Fibroblast of villous mesenchyme (primary cell): Measurements from ENCODE around the gene LRRC4. TPM values are rescaled to one million over a fixed set of nuclear protein-coding genes. Genes with fewer than 3 reads are reported as not detected.

Experiments used
- DNase-seq: peaks from one replicate; pipeline ENCODE4 v3.0.0-alpha.2; 2010; ENCODE audit warnings: low read depth
- H3K4me3 ChIP-seq: 2 replicates; pipeline ENCODE4 v1.5.1; 2011; ENCODE audit warnings: low read depth, mild to moderate bottlenecking, low read length
- total RNA-seq: library from RNA; depleted of rRNA; stranded (reverse); fragments of >200 nt; gene quantifications from 2 replicates; pipeline ENCODE4 v1.2.3, GENCODE V29; 2012
- TF ChIP-seq, protein P1 (sequence below): IDR thresholded peaks from 2 replicates; pipeline ENCODE4 v1.5.1; 2012; ENCODE audit warnings: low read depth, mild to moderate bottlenecking, low read length; ENCODE audit not compliant: insufficient read depth

LRRC4 gene
- total RNA-seq, 1 donor = under 0.01 TPM

DNA sequence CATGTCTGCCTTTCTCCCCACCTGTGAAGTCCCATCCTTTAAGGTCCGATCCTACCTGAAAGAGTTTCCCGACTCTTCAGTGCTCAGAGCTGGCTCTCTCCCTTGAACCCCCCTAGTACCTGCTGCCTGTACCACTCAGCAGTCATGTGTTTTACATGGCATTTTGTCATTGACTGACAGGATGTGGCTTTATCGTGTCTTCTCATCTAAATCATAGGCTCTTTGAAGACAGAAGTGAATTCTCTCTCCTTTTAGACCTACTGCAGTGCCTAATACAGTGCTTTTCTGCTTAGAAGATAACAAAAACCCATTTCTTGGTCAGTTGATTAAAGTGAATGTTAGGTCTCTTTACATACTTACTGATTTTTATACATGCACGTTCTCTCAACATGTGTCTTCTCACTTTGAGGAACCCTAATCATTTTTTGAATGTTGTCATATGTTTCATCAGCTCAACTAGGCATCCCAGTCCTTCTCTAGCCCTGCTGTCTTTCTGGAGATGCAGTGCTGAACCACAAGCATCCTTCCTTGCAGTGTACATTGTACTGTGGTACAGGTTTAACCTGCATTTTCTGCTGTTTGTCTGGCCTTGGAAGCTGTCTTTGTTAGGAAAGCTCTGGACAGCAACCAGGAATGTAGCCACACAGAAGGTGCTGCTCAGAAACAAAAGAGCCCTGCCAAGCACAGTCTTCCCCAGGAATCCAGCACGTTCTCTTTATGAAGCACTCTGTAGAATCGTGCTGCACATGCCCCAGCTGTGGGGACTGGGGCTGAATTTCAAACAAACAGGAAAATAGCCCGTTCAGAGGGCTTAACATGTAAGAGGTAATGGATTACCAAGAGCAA lies 28.1 kb upstream of the LRRC4 start:
- TF ChIP-seq, protein P1, sequence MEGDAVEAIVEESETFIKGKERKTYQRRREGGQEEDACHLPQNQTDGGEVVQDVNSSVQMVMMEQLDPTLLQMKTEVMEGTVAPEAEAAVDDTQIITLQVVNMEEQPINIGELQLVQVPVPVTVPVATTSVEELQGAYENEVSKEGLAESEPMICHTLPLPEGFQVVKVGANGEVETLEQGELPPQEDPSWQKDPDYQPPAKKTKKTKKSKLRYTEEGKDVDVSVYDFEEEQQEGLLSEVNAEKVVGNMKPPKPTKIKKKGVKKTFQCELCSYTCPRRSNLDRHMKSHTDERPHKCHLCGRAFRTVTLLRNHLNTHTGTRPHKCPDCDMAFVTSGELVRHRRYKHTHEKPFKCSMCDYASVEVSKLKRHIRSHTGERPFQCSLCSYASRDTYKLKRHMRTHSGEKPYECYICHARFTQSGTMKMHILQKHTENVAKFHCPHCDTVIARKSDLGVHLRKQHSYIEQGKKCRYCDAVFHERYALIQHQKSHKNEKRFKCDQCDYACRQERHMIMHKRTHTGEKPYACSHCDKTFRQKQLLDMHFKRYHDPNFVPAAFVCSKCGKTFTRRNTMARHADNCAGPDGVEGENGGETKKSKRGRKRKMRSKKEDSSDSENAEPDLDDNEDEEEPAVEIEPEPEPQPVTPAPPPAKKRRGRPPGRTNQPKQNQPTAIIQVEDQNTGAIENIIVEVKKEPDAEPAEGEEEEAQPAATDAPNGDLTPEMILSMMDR = no peak

DNA sequence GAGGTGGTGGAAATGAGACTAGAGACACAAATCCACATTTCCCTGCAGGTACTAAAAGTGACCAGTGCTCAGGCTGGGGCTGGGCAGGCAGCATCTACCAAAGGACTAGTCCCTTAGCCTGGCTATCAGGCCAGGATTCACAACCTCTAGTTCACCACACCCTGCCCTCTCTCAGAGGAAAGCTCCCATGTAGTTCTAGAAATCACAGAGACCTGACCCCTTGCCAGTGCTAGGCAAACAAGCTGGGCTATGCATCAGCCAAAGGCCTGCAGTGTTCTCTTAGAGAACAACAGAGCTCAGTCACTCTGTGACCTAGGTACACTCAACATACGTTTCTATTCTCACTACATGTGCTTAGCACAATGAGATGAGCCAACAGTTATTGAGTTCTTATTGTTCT lies 26.7 kb upstream of the LRRC4 start:
- no peak overlapping the region for H3K4me3 ChIP-seq
- TF ChIP-seq, protein P1 = no peak
- no peak for DNase-seq

More for the DNA sequence above, 28.1 kb upstream of the LRRC4 start:
- no peak overlapping the region for H3K4me3 ChIP-seq
- DNase-seq = no peak

DNA sequence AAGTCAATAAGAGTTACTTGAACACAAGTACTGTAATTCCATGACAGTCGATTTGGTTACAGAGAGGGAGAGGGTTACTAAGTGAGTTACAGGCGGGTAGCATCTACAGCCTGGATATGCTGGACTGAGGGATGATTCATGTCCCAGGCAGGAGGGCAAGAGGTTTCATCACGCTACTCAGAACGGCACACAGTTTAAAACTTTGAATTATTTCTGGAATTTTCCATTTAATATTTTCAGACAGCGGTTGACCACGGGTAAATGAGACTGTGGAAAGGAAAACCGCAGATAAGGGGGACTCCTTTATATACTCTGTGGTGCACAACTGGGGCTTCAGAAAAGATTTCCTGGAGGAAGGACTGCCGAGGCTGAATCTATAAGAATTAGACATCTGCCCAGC lies 25.7 kb upstream of the LRRC4 start:
- TF ChIP-seq, protein P1 = no peak
- DNase-seq = peak; percentile 83
- no peak overlapping the region for H3K4me3 ChIP-seq

DNA sequence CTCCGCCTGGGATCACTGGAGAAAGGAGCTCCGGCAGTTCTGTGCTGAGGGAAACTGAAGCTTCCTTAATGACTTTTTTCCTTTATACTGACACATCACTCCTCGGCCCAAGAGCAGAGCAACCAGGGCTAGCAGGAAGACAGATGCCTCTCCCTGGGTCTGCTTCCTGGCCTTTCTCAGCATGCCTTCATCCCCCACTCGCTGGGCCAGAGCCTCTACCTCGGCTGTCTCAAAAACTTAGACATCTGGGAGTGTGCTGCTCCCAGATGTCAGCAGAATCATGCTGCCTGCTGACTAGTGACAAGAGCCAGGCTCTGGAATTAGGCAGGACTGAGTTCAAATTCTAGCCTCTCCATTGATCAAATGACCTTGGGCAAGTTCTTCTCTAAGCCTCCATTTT lies 24.4 kb upstream of the LRRC4 start:
- peak; percentile 33 for DNase-seq
- H3K4me3 ChIP-seq = no peak overlapping the region
- TF ChIP-seq, protein P1 = no peak

DNA sequence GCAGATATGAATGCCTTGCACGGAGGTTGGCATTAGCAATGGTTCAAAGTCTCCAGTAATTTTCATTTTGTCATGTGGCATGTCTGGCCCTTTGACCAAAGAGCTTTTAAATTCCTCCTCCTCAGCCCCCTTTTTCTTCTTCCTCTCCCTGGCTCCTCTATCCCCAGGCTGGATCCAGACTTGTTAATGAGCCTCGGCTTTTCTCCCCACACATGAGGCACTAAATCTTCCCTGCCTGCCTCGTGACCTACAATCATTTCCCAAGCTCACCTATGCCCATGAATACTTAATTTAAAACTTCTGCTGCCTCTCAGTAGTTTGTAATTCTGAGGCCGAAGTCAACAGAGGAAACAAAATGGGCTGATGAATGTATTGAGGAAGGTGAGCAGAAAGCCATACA lies 23.3 kb upstream of the LRRC4 start:
- DNase-seq = no peak
- no peak overlapping the region for H3K4me3 ChIP-seq
- TF ChIP-seq, protein P1 = no peak

DNA sequence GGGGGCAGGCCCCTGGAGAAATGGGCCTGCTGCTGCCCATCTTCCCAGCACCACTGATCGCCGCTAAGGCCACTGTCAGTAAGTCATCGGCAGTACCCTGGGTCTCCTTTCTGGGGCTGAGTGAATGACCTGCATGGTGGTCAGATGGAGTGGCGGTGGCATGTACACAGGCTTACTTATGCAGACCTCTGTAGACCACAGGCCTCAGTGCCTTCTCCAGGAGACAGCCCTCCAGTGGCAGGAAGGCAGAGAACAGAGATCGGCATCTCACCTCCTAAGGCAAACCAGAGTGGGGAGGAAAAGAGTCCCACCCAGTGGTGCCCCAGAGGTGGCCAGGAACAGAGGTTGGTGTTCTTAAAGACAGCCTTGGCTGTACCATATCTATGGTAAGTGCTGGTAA lies 22.8 kb upstream of the LRRC4 start:
- DNase-seq = no peak
- H3K4me3 ChIP-seq = no peak overlapping the region
- TF ChIP-seq, protein P1 = no peak
